GM18505 (cell line): ENCODE data around the gene NPAS3.

Source experiments
- ATAC-seq: cut with Tn5 transposase; IDR thresholded peaks from one replicate; pipeline ENCODE4 v1.9.1; 2021; ENCODE audit not compliant: unreplicated experiment
- POLR2A ChIP-seq: IDR thresholded peaks from 4 replicates; pipeline ENCODE4 v1.6.1; 2011; ENCODE audit warnings: borderline replicate concordance; ENCODE audit not compliant: insufficient read depth, insufficient read length; ENCODE audit errors: extremely low read depth

Gene NPAS3

DNA sequence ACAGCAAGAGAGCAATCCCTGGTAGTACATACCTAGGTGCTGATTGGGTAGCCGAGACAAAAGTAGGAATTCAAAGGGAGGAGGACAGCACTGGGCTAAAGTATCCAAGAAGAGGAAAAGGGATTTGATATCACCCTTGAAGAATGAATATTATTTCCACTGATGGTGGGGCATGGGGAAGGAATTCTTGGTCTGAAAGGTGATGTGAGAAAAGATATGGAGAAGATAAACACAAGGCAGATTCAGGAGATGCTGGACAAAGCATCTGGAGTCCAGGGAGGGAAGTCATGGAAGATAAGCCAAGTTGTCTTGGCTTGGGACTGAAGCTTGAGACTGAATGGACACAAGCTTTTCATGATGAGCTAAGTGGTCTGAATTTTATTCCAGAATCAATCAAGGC is 818.2 kb downstream of the NPAS3 start:
- no peak for TF ChIP-seq POLR2A
- ATAC-seq: no peak

- no peak for TF ChIP-seq POLR2A
These were observed 819.9 kb downstream of the NPAS3 start for GRCh38 chr14:33758547-33758946.

DNA sequence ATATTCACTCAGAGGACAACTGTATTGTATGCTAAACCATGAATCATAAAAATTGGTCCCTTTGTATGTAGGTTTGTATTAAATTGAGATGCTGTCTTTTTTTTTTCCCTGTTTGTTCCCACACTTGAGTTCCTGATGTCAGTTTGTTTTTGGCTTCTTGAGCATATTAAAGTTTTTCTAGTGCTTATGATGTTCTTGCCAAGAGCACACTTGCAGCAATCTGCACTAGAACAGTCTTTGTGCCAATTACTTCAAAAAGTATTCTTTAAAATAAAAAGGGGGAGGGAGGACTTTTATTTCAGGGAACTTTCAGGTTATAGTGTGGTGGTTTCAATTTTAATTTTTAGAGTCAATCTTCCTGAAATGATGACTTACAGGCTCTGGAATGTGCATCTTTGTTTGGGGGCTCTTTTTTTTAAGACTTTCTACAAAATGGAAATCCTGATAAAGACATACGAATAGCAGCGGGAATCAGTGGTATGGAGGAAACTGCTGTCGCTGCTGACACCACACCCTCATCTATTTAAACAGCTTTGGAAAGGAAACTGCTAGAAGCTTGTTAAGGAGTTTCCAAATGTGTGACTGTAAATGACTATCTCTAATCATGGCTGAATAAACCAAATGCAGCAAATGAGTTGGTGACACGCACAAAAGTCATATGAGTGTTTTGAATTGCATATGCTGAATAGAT is 823.6 kb downstream of the NPAS3 start:
- no peak for TF ChIP-seq POLR2A
- no peak for ATAC-seq

More at GRCh38 chr14:33758547-33758946, 819.9 kb downstream of the NPAS3 start:
- no peak for ATAC-seq

DNA sequence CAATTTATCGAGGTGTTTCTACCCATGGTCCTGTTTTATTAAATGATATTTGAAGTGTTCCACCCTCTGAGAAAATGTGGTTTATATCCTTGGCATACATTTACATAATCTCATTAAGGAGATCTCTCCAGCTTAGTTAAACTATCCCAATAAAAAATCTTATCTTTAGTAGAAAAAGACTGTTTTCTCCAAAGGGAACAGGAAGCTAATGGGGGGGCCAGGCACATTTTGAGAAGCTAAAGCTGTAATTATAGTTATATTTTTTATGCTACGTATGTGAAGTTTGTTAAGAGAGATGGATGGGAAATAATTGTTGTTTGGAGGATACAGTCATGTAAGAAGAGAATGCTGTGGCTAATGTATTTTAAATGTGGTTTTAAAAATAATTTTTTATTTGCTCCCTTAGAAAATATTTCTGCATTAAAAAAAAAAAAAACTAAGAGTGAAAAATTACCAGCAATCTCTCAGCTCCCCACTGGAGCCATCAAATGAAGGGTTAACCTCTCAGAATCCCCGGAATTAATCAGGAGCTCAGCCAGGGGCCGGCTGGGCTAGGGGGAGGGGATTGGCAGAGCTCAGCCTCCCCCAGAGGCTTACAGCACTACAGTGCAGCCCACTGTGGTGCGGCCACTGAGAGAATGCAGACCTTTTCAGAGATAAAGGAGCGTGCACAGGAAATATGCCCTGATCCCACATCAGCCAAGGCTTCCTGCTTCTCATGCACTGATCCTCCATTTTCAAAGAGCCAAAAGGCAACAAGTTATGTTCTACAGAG is 826.4 kb downstream of the NPAS3 start:
- no peak for ATAC-seq
- no peak for TF ChIP-seq POLR2A

- ATAC-seq: no peak
- TF ChIP-seq POLR2A: no peak
These were observed 829.1 kb downstream of the NPAS3 start for GRCh38 chr14:33767586-33768457.

DNA sequence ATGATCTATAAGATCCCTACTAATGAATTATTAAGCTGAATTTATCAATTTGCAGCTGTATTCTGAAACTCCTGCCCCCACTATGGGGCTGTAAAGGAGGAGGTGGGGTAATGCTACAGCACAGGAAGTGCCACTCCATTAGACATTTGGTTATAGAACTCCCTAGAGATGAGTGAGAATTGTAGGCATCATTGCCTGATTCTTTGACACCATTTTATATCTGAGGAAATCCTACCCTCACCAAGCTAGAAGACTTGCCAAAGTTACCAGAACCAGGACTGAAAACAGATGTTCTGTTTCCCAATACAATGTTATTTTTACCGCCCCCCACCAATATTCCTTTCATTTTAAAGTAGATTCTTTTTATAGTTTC is 829.8 kb downstream of the NPAS3 start:
- no peak for TF ChIP-seq POLR2A
- no peak for ATAC-seq

GRCh38 chr14:33773205-33774030 is 834.7 kb downstream of the NPAS3 start:
- TF ChIP-seq POLR2A: no peak
- no peak for ATAC-seq

DNA sequence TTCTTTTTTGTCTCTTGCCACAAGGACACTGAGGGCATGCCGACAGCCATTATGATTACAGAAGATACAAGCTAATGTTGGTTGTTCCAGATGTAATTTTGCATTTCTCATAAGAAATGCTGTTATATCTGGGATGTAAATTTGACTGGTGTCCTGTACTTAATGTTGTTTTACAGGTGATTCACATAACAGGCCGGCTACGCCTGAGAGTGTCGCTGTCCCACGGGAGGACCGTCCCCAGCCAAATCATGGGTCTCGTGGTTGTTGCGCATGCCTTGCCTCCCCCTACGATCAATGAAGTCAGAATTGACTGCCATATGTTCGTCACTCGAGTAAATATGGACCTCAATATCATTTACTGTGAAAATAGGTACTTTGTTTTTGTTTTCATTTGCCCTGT is 835.5 kb downstream of the NPAS3 start:
- no peak for ATAC-seq
- no peak for TF ChIP-seq POLR2A

DNA sequence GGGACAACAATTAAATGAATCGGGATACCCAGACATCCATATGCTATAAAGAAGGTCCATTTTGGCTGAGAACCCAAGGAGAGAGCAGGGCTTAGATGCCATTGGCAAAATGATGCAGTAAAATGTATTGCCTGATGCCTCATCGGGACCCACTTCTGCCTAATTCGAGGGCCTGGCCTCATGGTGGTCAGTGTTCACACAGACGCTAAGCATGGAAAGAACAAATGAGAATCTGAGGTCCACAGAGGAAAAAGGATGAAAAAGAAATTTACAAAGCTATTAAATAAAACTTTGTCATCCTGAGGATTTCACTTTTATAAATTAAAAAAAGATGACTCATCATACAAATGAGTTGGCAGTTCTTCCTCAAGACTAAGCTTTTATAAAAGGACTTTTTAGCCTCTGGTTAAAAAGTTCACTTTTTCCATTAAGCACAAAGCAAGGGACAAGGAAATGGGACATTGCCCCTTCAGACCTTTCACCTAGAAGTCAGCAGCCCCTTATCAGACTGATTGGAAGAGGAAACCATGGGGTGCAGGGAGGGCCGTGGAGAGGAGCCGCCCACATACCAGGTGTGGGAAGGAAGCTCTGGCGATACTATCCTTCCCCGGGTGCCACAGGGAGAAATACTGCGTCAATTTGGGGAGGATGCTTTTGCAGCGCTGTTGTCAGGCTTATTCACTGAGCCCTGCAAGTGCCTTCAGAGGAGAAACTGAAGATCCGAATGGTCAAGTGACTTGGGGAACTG is 836.2 kb downstream of the NPAS3 start:
- no peak for ATAC-seq
- TF ChIP-seq POLR2A: no peak

DNA sequence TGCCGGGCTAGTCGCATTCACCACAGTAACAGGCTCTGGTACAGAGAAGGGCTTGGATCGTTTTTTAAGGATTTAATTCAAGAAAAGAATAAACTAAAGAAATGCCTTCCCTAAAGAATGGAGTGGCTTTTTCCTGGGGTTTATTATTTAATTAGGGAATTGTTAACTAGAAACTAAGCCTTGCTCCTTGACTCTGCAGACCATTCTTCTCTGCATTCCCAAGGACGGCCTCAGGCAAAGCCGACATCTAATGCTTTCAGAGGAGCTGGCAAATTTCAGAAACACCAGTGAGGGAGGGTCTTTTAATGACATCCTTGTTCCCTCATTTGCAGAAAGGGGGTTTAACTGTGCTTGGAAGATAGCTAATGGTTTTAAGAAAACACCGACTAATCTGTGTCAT is 838.2 kb downstream of the NPAS3 start:
- TF ChIP-seq POLR2A: no peak

GRCh38 chr14:33777681-33778080 is 839.0 kb downstream of the NPAS3 start:
- TF ChIP-seq POLR2A: no peak

More for the DNA sequence above, 838.2 kb downstream of the NPAS3 start:
- ATAC-seq: no peak

DNA sequence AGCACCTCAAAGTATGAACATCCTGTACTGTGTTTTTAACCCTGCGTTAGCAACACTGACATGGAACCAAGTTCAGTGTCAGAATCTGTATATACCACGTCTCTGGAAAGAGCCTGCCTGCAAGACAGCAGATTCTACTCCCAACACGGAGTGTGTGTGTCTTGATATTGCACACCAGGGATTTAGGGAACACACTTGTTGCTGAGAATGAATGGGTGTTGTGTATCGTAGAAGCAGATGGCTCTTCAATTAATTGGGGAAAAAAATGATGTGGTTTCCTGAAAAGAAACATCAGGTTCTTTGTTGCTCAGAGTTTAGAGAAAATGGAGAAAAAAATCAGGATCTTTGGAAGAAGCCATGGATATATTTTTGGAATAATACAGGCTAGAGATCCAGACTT is 841.4 kb downstream of the NPAS3 start:
- no peak for TF ChIP-seq POLR2A
- ATAC-seq: no peak

More at GRCh38 chr14:33777681-33778080, 839.0 kb downstream of the NPAS3 start:
- no peak for ATAC-seq
